GM12891 (cell line): Measurements from ENCODE around the gene KRTAP4-5.
"Not testable (repeated sequence)": the region's sequence is repeated elsewhere in the genome, so short reads cannot be mapped to it uniquely, and the experiment has no call there.

Experiments
- DNase-seq: peaks from one replicate; pipeline ENCODE4 v3.0.0; 2011; ENCODE audit warnings: low spot score; ENCODE audit not compliant: insufficient read length
- FAIRE-seq: peaks from 2 replicates; lab custom pipeline; 2011; peaks lifted over from hg19 to GRCh38; lab: Jason Lieb, UNC
- PAX5 ChIP-seq: IDR thresholded peaks from 2 replicates; pipeline ENCODE4 v1.6.1; 2011; ENCODE audit warnings: low read length, moderate library complexity, mild to moderate bottlenecking; ENCODE audit not compliant: insufficient read depth, severe bottlenecking
- POLR2A ChIP-seq: IDR thresholded peaks from 2 replicates; pipeline ENCODE4 v1.6.1; 2011; ENCODE audit warnings: low read depth, low read length, control low read depth
- POLR2AphosphoS5 ChIP-seq: IDR thresholded peaks from 2 replicates; pipeline ENCODE4 v1.6.1; 2011; ENCODE audit warnings: low read depth, low read length, control low read depth
- POU2F2 ChIP-seq: IDR thresholded peaks from 2 replicates; pipeline ENCODE4 v1.6.1; 2011; ENCODE audit warnings: low read depth, mild to moderate bottlenecking, control low read depth, low read length, moderate library complexity
- SPI1 ChIP-seq: IDR thresholded peaks from 2 replicates; pipeline ENCODE4 v1.6.1; 2011; ENCODE audit warnings: low read depth, low read length, control low read depth
- TAF1 ChIP-seq: IDR thresholded peaks from 2 replicates; pipeline ENCODE4 v1.6.1; 2011; ENCODE audit warnings: low read depth, low read length, control low read depth

KRTAP4-5 gene

GRCh38 chr17:41126412-41126811, 23.2 kb downstream of the KRTAP4-5 start:
- TF ChIP-seq POLR2AphosphoS5 (no peak), SPI1 (no peak), POLR2A (no peak), PAX5 (no peak), POU2F2 (no peak), TAF1 (no peak)
- DNase-seq, result no peak
- no peak for FAIRE-seq

- FAIRE-seq (no peak), DNase-seq (no peak)
- TF ChIP-seq POU2F2 (no peak), POLR2A (no peak), POLR2AphosphoS5 (no peak), SPI1 (no peak), TAF1 (no peak), PAX5 (no peak)
Observed at GRCh38 chr17:41125064-41125463, 24.6 kb downstream of the KRTAP4-5 start.

GRCh38 chr17:41123991-41124371, 25.6 kb downstream of the KRTAP4-5 start, which contains the start of gene KRTAP4-12:
Gene KRTAP4-12, minus strand, starts transcription at chr17:41124182. Its CDS starts 60 bp downstream, at chr17:41124122.
- not testable (repeated sequence) for DNase-seq, FAIRE-seq

- DNase-seq, FAIRE-seq: not testable (repeated sequence)
Observed at GRCh38 chr17:41123292-41123990, 26.2 kb downstream of the KRTAP4-5 start.

GRCh38 chr17:41121742-41122141, 27.9 kb downstream of the KRTAP4-5 start:
- TF ChIP-seq PAX5 (no peak), POU2F2 (no peak), SPI1 (no peak), POLR2A (no peak), TAF1 (no peak), POLR2AphosphoS5 (no peak)
- FAIRE-seq, result no peak
- DNase-seq, result no peak

- not testable (repeated sequence) for FAIRE-seq, DNase-seq
Observed at GRCh38 chr17:41119696-41120690, 29.6 kb downstream of the KRTAP4-5 start.

- no peak for FAIRE-seq
Observed at GRCh38 chr17:41118721-41119120, 30.9 kb downstream of the KRTAP4-5 start.

GRCh38 chr17:41117846-41118386, 31.7 kb downstream of the KRTAP4-5 start, which contains the start of gene KRTAP4-11:
Gene KRTAP4-11, minus strand, starts transcription at chr17:41118373. Its CDS starts 58 bp downstream, at chr17:41118315.
- not testable (repeated sequence) for FAIRE-seq, DNase-seq

More at GRCh38 chr17:41118721-41119120, 30.9 kb downstream of the KRTAP4-5 start:
- TF ChIP-seq PAX5, result no peak
- no peak for TF ChIP-seq POLR2A
- TF ChIP-seq POU2F2, result no peak
- no peak for TF ChIP-seq SPI1
- no peak for TF ChIP-seq POLR2AphosphoS5
- TF ChIP-seq TAF1, result no peak
- no peak for DNase-seq

- FAIRE-seq, result no peak
- DNase-seq, result no peak
Observed at GRCh38 chr17:41116297-41116696, 33.3 kb downstream of the KRTAP4-5 start.

GRCh38 chr17:41111151-41111885, 38.3 kb downstream of the KRTAP4-5 start:
- FAIRE-seq, result no peak
- TF ChIP-seq SPI1 (no peak), TAF1 (no peak), POU2F2 (no peak), PAX5 (no peak), POLR2AphosphoS5 (no peak)

More at GRCh38 chr17:41116297-41116696, 33.3 kb downstream of the KRTAP4-5 start:
- 0 out of 2 replicates have a peak, but pooled peaks have one; percentile 7 for TF ChIP-seq SPI1
- TF ChIP-seq POLR2AphosphoS5, result no peak

GRCh38 chr17:41108728-41109386, 40.8 kb downstream of the KRTAP4-5 start:
- DNase-seq, FAIRE-seq: not testable (repeated sequence)

More at GRCh38 chr17:41111151-41111885, 38.3 kb downstream of the KRTAP4-5 start:
- DNase-seq, result no peak
